ENCODE results near the gene FLT3.

DNA sequence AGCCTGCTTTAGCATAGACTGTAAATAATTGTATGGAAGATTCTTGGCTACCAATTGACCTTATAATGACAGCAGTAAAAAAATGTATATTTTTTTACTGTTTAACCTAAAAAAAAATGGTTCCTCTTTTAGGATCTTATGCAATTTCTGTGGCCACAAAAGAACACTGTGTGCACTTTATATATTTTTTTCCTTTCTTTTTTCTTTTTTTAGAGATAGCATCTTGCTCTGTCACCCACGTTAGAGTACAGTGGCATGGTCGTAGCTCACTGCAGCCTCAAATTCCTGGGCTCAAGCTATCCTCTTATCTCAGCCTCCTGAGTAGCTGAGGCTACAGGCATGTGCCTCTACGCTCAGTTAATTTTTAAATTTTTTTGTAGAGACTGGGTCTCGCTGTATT lies 6.1 kb downstream of the FLT3 start:
- TF ChIP-seq, protein P1, sequence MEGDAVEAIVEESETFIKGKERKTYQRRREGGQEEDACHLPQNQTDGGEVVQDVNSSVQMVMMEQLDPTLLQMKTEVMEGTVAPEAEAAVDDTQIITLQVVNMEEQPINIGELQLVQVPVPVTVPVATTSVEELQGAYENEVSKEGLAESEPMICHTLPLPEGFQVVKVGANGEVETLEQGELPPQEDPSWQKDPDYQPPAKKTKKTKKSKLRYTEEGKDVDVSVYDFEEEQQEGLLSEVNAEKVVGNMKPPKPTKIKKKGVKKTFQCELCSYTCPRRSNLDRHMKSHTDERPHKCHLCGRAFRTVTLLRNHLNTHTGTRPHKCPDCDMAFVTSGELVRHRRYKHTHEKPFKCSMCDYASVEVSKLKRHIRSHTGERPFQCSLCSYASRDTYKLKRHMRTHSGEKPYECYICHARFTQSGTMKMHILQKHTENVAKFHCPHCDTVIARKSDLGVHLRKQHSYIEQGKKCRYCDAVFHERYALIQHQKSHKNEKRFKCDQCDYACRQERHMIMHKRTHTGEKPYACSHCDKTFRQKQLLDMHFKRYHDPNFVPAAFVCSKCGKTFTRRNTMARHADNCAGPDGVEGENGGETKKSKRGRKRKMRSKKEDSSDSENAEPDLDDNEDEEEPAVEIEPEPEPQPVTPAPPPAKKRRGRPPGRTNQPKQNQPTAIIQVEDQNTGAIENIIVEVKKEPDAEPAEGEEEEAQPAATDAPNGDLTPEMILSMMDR (IDR thresholded peaks at IDR 0.05): no peak
- no peak for TF ChIP-seq POLR2A (IDR thresholded peaks at IDR 0.05)

All from testis (tissue), 2 donors.